Prostate gland (tissue), 2 donors: ENCODE measurements around the gene CREB3L2. TPM values are rescaled to one million over a fixed set of nuclear protein-coding genes. Genes with fewer than 3 reads are reported as not detected.

Experiments
- DNase-seq: peaks from one replicate; pipeline ENCODE4 v3.0.0-alpha.2; 2019; ENCODE audit warnings: low spot score
- H3K27ac ChIP-seq, 2 donors: fragments of 200-600 bp; sonication (generic); 2 replicates each; pipeline ENCODE4 v1.5.1; 2017 to 2019
- H3K27me3 ChIP-seq: fragments of 200-600 bp; sonication (generic); replicated peaks from 2 replicates; pipeline ENCODE4 v1.5.1; 2019; ENCODE audit not compliant: insufficient read depth
- H3K36me3 ChIP-seq, 2 donors: fragments of 200-600 bp; sonication (generic); 1 replicate in 1 of 2; 2 replicates in 1 of 2; pipeline versions ENCODE4 v1.5.1 to v1.8.1; 2017 to 2019
- H3K4me1 ChIP-seq: fragments of 200-600 bp; sonication (generic); replicated peaks from 2 replicates; pipeline ENCODE4 v1.5.1; 2019
- H3K4me3 ChIP-seq, 2 donors: fragments of 200-600 bp; sonication (generic); 2 replicates each; pipeline ENCODE4 v1.5.1; 2017 to 2019
- H3K9me3 ChIP-seq: fragments of 200-600 bp; sonication (generic); 2 replicates; pipeline ENCODE4 v1.5.1; 2017
- CTCF ChIP-seq, 4 experiments: fragments of 200-600 bp in 2 of 4; fragments of 450-650 bp in 2 of 4; sonication (generic) in 2 of 4; IDR thresholded peaks; 1 replicate in 3 of 4; 2 replicates in 1 of 4; pipeline ENCODE4 v1.5.1; 2016 to 2019; ENCODE audit warnings: antibody characterized with exemption in 4 of 4, mild to moderate bottlenecking in 2 of 4, moderate library complexity in 2 of 4
- POLR2A ChIP-seq: fragments of 450-650 bp; IDR thresholded peaks from one replicate; pipeline ENCODE4 v1.6.1; 2016; ENCODE audit warnings: antibody characterized with exemption, mild to moderate bottlenecking
- POLR2AphosphoS5 ChIP-seq: sonication (generic); formaldehyde crosslinking; IDR thresholded peaks from one replicate; pipeline ENCODE4 v1.6.1; 2017; ENCODE audit warnings: antibody characterized with exemption
- WGBS: methylation state at CpG from one replicate; pipeline ENCODE4 v1.1.5; 2018; 5-methylcytosine and 5-hydroxymethylcytosine counted together
- intact Hi-C: fragments of 100-400 bp; cut with DNase I; formaldehyde crosslinking; loops from one replicate; pipeline ENCODE4 v1.14.2; 2022
- total RNA-seq, 2 donors: library from RNA; depleted of rRNA; stranded (reverse); fragments of >200 nt; gene quantifications; one replicate each; pipeline ENCODE4 v1.1.0, GENCODE V29; 2016

The CREB3L2 gene
- total RNA-seq, 2 donors from 2014 or later = 34.1 to 42.0 TPM

GRCh38 chr7:137853053-137853452, 148.8 kb downstream of the CREB3L2 start:
- no peak for DNase-seq
- Histone ChIP-seq H3K36me3 (no peaks in the 10 kb centered on the region), H3K27ac (no peak overlapping the region), H3K9me3 (no peaks in the 10 kb centered on the region), H3K27me3 (no peaks in the 10 kb centered on the region), H3K4me1 (no peaks in the 10 kb centered on the region), H3K4me3 (no peak overlapping the region)
- TF ChIP-seq CTCF (IDR thresholded peaks at IDR 0.05) (no peak), POLR2A (no peak), POLR2AphosphoS5 (no peak)
- WGBS = 96% methylated on average over 1 of the region's 1 CpG
- intact Hi-C loops = no loop called here

DNA sequence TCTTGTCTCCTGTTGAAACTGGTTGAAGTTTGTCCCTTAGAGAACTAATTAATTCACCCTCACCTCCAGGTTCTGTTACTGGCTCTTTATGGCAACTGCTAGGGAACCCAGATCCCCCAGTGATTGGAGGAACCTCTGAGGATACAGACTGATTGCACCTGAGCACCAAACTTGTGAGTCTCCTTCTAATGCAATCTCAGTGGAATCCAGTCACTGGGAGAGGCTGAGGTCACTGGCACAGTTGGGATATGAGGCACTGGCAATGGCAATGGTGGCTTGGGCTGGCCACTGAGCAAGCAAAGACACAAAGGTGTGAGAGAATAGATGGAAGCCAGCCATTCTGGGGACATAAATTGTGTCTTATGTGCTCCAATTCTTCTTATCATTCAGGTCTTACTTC, 149.8 kb downstream of the CREB3L2 start:
- no peak for TF ChIP-seq POLR2A
- no peak for TF ChIP-seq POLR2AphosphoS5
- no peak for TF ChIP-seq CTCF (IDR thresholded peaks at IDR 0.05)
- Histone ChIP-seq H3K36me3 (no peaks in the 10 kb centered on the region), H3K4me3 (no peak overlapping the region), H3K27ac (no peak overlapping the region), H3K4me1 (no peaks in the 10 kb centered on the region), H3K27me3 (no peaks in the 10 kb centered on the region), H3K9me3 (no peaks in the 10 kb centered on the region)
- intact Hi-C loops = no loop called here
- DNase-seq = no peak

DNA sequence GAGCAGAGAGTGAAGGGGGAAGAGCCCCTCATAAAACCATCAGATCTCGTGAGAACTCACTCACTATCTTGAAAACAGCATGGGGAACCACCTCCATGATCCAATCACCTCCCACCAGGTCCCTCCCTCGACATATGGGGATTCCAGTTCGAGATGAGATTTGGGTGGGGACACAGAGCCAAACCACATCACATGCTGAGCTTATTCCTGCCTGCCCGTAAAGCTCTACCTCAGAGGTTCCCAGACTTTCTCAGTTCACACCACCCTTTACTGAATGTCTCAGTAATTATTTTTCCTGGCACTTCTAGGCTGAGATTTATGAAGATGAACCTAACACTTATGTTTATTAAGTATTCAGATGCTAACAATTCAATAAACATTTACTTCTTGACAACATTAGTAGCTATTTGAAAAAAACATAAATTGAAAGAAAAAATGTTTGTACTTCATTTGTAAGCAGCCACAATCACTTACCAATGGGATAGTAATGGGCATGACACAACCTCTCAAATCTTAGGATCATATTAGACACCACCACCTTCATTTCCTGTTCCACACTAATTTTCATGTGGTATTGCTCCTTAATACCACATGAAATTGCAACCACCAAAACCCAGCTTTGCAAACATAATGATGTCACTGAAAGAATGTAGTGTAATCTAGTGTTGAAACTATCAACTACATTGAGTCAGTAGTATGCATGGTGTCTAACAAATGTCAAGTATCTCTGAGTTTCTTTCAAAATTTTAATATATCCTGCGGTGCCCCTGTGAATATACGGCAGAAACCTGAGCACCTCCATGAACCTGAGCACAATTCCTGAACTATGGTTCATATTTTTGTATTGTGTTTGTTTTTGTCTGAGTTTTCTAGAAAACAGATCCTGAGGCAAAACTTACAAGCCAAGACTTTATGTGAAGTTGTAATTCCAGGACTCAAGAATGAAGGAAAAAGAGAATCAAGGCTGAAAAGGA, 150.6 kb downstream of the CREB3L2 start:
- intact Hi-C loops = no loop called here
- no peaks in the 10 kb centered on the region for H3K27me3 ChIP-seq
- DNase-seq = no peak
- TF ChIP-seq CTCF (IDR thresholded peaks at IDR 0.05) (no peak), POLR2AphosphoS5 (no peak), POLR2A (no peak)
- no peaks in the 10 kb centered on the region for H3K36me3 ChIP-seq
- WGBS = 85% methylated on average over 6 of the region's 6 CpGs
- H3K4me1 ChIP-seq = no peaks in the 10 kb centered on the region
- no peak overlapping the region for H3K4me3 ChIP-seq
- no peaks in the 10 kb centered on the region for H3K9me3 ChIP-seq
- H3K27ac ChIP-seq = no peak overlapping the region

DNA sequence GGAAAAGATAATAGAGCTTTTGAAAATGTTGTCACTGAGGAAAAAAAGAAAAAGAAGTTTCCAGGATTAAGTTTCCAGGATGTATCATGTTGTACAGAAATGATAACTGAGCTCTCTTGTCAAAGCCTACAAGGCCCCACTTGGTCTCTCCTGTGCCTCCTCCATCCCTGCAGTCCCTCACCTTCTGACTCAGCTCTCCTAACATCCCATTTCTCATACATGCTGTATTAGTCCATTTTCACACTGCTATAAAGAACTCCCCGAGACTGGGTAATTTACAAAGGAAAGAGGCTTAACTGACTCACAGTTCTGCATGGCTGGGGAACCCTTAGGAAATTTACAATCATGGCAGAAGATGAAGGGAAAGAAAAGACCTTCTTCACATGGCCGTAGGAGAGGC, 151.3 kb downstream of the CREB3L2 start:
- Histone ChIP-seq H3K27ac (no peak overlapping the region), H3K9me3 (no peaks in the 10 kb centered on the region), H3K4me3 (no peak overlapping the region), H3K36me3 (no peaks in the 10 kb centered on the region), H3K27me3 (no peaks in the 10 kb centered on the region), H3K4me1 (no peaks in the 10 kb centered on the region)
- intact Hi-C loops = no loop called here
- no peak for DNase-seq
- TF ChIP-seq POLR2AphosphoS5 (no peak), POLR2A (no peak), CTCF (IDR thresholded peaks at IDR 0.05) (no peak)
- 43% methylated on average over 2 of the region's 2 CpGs for WGBS

DNA sequence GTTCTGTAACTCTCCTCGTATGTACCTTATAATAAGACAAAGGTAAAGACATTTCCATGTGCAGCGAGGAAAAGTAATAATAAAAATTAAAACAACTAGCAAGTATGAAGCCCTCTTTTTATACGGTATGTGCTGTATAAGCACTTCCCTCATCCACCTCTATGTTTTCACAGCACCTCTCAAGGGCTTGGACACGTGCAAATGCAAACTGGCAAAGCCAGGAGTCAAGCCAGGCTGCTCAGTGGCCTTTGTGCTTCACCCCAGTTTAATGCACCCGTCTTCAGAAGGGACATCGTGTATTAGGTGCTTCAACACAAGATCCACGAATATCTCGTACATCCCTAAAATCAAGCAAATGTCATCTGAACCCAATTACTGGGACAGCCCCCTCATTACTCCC, 153.8 kb downstream of the CREB3L2 start:
- TF ChIP-seq POLR2AphosphoS5 (no peak), POLR2A (no peak), CTCF (IDR thresholded peaks at IDR 0.05) (no peak)
- Histone ChIP-seq H3K9me3 (no peaks in the 10 kb centered on the region), H3K27ac (no peak overlapping the region), H3K27me3 (no peaks in the 10 kb centered on the region), H3K36me3 (no peaks in the 10 kb centered on the region), H3K4me3 (no peak overlapping the region), H3K4me1 (no peaks in the 10 kb centered on the region)
- DNase-seq = no peak
- WGBS = 84% methylated on average over 8 of the region's 8 CpGs
- intact Hi-C loops = no loop called here
